HepG2 (cell line): ENCODE data around the gene GRK5. TPM values are rescaled to one million over a fixed set of nuclear protein-coding genes. Genes with fewer than 3 reads are reported as not detected.

Experiments used
- AFF4 ChIP-seq: sonication (generic); formaldehyde crosslinking; IDR thresholded peaks from 2 replicates; pipeline ENCODE4 v1.4.0; 2020; ENCODE audit warnings: missing genetic modification reagents
- CSRNP1 ChIP-seq: sonication (generic); formaldehyde crosslinking; IDR thresholded peaks from 2 replicates; pipeline ENCODE4 v1.8.1; 2023; ENCODE audit warnings: mild to moderate bottlenecking, missing genetic modification reagents
- FOXJ3 ChIP-seq: sonication (generic); formaldehyde crosslinking; IDR thresholded peaks from 2 replicates; pipeline ENCODE4 v1.4.0; 2020; ENCODE audit warnings: missing genetic modification reagents, mild to moderate bottlenecking, borderline replicate concordance
- JDP2 ChIP-seq: sonication (generic); formaldehyde crosslinking; IDR thresholded peaks from 2 replicates; pipeline ENCODE4 v1.8.1; 2022; ENCODE audit warnings: missing genetic modification reagents, borderline replicate concordance
- MLX ChIP-seq: IDR thresholded peaks from 2 replicates; pipeline ENCODE4 v1.6.1; 2016
- MTERF4 ChIP-seq: sonication (generic); formaldehyde crosslinking; IDR thresholded peaks from 2 replicates; pipeline ENCODE4 v1.8.0; 2023; ENCODE audit warnings: mild to moderate bottlenecking, missing genetic modification reagents
- PLSCR1 ChIP-seq: sonication (generic); formaldehyde crosslinking; IDR thresholded peaks from 2 replicates; pipeline ENCODE4 v1.5.0; 2020; ENCODE audit warnings: missing genetic modification reagents, mild to moderate bottlenecking, borderline replicate concordance
- POLR2A ChIP-seq, 2 experiments: IDR thresholded peaks; 2 replicates each; pipeline ENCODE4 v1.6.1; 2011; ENCODE audit warnings: low read depth in 2 of 2, low read length in 2 of 2, mild to moderate bottlenecking in 1 of 2, moderate library complexity in 1 of 2; ENCODE audit not compliant: insufficient read depth in 1 of 2
- SMAD1 ChIP-seq: sonication (generic); formaldehyde crosslinking; IDR thresholded peaks from 2 replicates; pipeline ENCODE4 v1.4.0; 2020; ENCODE audit warnings: missing genetic modification reagents, low read depth, mild to moderate bottlenecking, borderline replicate concordance
- SMARCE1 ChIP-seq: fragments of 450-650 bp; IDR thresholded peaks from 2 replicates; pipeline ENCODE4 v1.6.1; 2017; ENCODE audit warnings: borderline replicate concordance
- ZNF224 ChIP-seq: sonication (generic); formaldehyde crosslinking; IDR thresholded peaks from 2 replicates; pipeline ENCODE4 v1.5.0; 2020; ENCODE audit warnings: mild to moderate bottlenecking, missing genetic modification reagents
- ZNF263 ChIP-seq: sonication (generic); formaldehyde crosslinking; IDR thresholded peaks from 2 replicates; pipeline ENCODE4 v1.4.0; 2020; ENCODE audit warnings: missing genetic modification reagents
- ZNF280D ChIP-seq: sonication (generic); formaldehyde crosslinking; IDR thresholded peaks from 2 replicates; pipeline ENCODE4 v1.5.1; 2020; ENCODE audit warnings: mild to moderate bottlenecking, missing genetic modification reagents
- ZNF644 ChIP-seq: IDR thresholded peaks from 2 replicates; pipeline ENCODE4 v1.6.1; 2016; ENCODE audit warnings: low read depth
- ZNF776 ChIP-seq: sonication (generic); formaldehyde crosslinking; IDR thresholded peaks from 2 replicates; pipeline ENCODE4 v1.4.0; 2020; ENCODE audit warnings: mild to moderate bottlenecking, missing genetic modification reagents
- ZSCAN5A ChIP-seq: sonication (generic); formaldehyde crosslinking; IDR thresholded peaks from 2 replicates; pipeline ENCODE4 v1.8.0; 2022; ENCODE audit warnings: mild to moderate bottlenecking, missing genetic modification reagents, borderline replicate concordance
- polyA plus RNA-seq, 8 experiments: library from polyadenylated mRNA; depleted of rRNA in 3 of 8; stranded (reverse) in 7 of 8; unstranded in 1 of 8; fragments of >200 nt; fragmentation: Illumina TruSeq in 4 of 8; extraction: Trizol in 4 of 8; gene quantifications; 2 replicates each; pipeline versions ENCODE4 v1.2.1 to v1.2.3, GENCODE V29; 2011 to 2016; ENCODE audit warnings: low read depth in 4 of 8, missing spikeins in 1 of 8, mixed read lengths in 1 of 8; ENCODE audit not compliant: insufficient read depth in 1 of 8
- total RNA-seq, 5 experiments: library from RNA; depleted of rRNA; stranded (reverse); fragments of >200 nt; fragmentation: Illumina TruSeq; extraction: Trizol; gene quantifications; 2 replicates each; pipeline ENCODE4 v1.2.3, GENCODE V29; 2016; ENCODE audit warnings: low read depth in 1 of 5

The GRK5 gene
- total and polyA plus RNA-seq, 2 of the 13 experiments (the other 11 are each of a cell fraction or from before 2014, with no cell fraction given): 10.4 to 12.6 TPM

GRCh38 chr10:119205894-119206602 is 1.3 kb upstream of the GRK5 start (continued):
- no peak for TF ChIP-seq ZNF280D (CRISPR knock-in tag)
- TF ChIP-seq SMAD1 (CRISPR knock-in tag): no peak
- TF ChIP-seq ZNF224 (CRISPR knock-in tag): no peak
- TF ChIP-seq ZNF263 (CRISPR knock-in tag): no peak
- no peak for TF ChIP-seq JDP2 (CRISPR knock-in tag)
- no peak for TF ChIP-seq ZNF644 (CRISPR knock-in tag)
- TF ChIP-seq PLSCR1 (CRISPR knock-in tag): no peak
- TF ChIP-seq ZNF776 (CRISPR knock-in tag): no peak; the same call in 1 of the 2 replicates
- no peak for TF ChIP-seq MTERF4 (CRISPR knock-in tag)
- peak in 1 of 2 experiments; percentile 65; a peak in 3 of 4 replicates for TF ChIP-seq POLR2A (IDR thresholded peaks at IDR 0.05; ENCODE audit: insufficient read depth in 1 of 2, low read depth in 2 of 2, low read length in 2 of 2)
- TF ChIP-seq AFF4 (CRISPR knock-in tag): no peak
- TF ChIP-seq CSRNP1 (CRISPR knock-in tag): no peak
- no peak for TF ChIP-seq FOXJ3 (CRISPR knock-in tag)
- TF ChIP-seq SMARCE1: no peak
- TF ChIP-seq ZSCAN5A (CRISPR knock-in tag): no peak
- no peak for TF ChIP-seq MLX (CRISPR knock-in tag)
